ENCODE data around the gene KLHL17.

GRCh38 chr1:941588-942383 lies 18.6 kb upstream of the KLHL17 start:
- TF ChIP-seq CTCF (IDR thresholded peaks at IDR 0.05) = no peak
- no peak for TF ChIP-seq POLR2A (IDR thresholded peaks at IDR 0.05; ENCODE audit: low read depth)
- no peak for TF ChIP-seq POLR2AphosphoS5 (IDR thresholded peaks at IDR 0.05)
